OCI-LY7 (cell line): ENCODE measurements around the gene DICER1. TPM values are rescaled to one million over a fixed set of nuclear protein-coding genes. Genes with fewer than 3 reads are reported as not detected.

Experiments
- BruUV-seq: library from RNA; stranded (reverse); fragments of 400-500 nt; replicated peaks from 2 replicates; lab custom pipeline; 2021; lab: Mats Ljungman, UMichigan
- CTCF ChIA-PET: fragments of 300-600 bp; sonication (Branson Sonifier 250); formaldehyde crosslinking; loops from one replicate; lab custom pipeline; 2022; ENCODE audit warnings: antibody characterized with exemption; ENCODE audit not compliant: unreplicated experiment; lab: Charles Lee
- POLR2A ChIA-PET: fragments of 300-600 bp; sonication (Branson Sonifier 250); formaldehyde crosslinking; loops from one replicate; lab custom pipeline; 2022; ENCODE audit warnings: antibody characterized with exemption; lab: Charles Lee
- DNase-seq: peaks from one replicate; pipeline ENCODE4 v3.0.0-alpha.2; 2015; ENCODE audit warnings: low spot score
- H2AFZ ChIP-seq: fragments of 200-600 bp; sonication (generic), shearing (Covaris generic); 2 replicates; pipeline ENCODE4 v1.6.1; 2014; ENCODE audit warnings: mild to moderate bottlenecking, antibody characterized with exemption, low read length, moderate library complexity
- H3K27ac ChIP-seq: fragments of 200-600 bp; sonication (generic); 2 replicates; pipeline ENCODE4 v1.5.1; 2014; ENCODE audit warnings: mixed run types, low read depth, mild to moderate bottlenecking, moderate library complexity, low read length, inconsistent platforms; ENCODE audit not compliant: poor library complexity, severe bottlenecking
- H3K36me3 ChIP-seq: fragments of 200-600 bp; sonication (generic); 2 replicates; pipeline ENCODE4 v1.6.1; 2014; ENCODE audit warnings: mild to moderate bottlenecking, antibody characterized with exemption, low read length, moderate library complexity, mixed read lengths; ENCODE audit not compliant: insufficient read depth
- H3K4me1 ChIP-seq: fragments of 200-600 bp; sonication (generic); 2 replicates; pipeline ENCODE4 v1.5.1; 2014; ENCODE audit warnings: mild to moderate bottlenecking, low read length; ENCODE audit not compliant: insufficient read depth, poor library complexity, severe bottlenecking
- H3K4me2 ChIP-seq: fragments of 200-600 bp; sonication (generic); 2 replicates; pipeline ENCODE4 v1.6.1; 2014; ENCODE audit warnings: mild to moderate bottlenecking, low read length
- H3K4me3 ChIP-seq: fragments of 200-600 bp; sonication (generic); 2 replicates; pipeline ENCODE4 v1.5.1; 2014; ENCODE audit warnings: mild to moderate bottlenecking, low read depth, low read length; ENCODE audit not compliant: poor library complexity, severe bottlenecking
- H3K79me2 ChIP-seq: fragments of 200-600 bp; sonication (generic); 2 replicates; pipeline ENCODE4 v1.6.1; 2016; ENCODE audit warnings: low read depth, mild to moderate bottlenecking, low read length, moderate library complexity, mixed read lengths; ENCODE audit not compliant: insufficient read depth
- H3K9me2 ChIP-seq: fragments of 200-600 bp; sonication (generic); 2 replicates; pipeline ENCODE4 v1.6.1; 2016; ENCODE audit warnings: mild to moderate bottlenecking, low read length, mixed read lengths; ENCODE audit not compliant: insufficient read depth
- H3K9me3 ChIP-seq: fragments of 200-600 bp; sonication (generic); 2 replicates; pipeline ENCODE4 v1.6.1; 2014; ENCODE audit warnings: mild to moderate bottlenecking, mixed run types, low read length, mixed read lengths
- H4K20me1 ChIP-seq: fragments of 200-600 bp; sonication (generic); 2 replicates; pipeline ENCODE4 v1.6.1; 2014; ENCODE audit warnings: mild to moderate bottlenecking, antibody characterized with exemption, low read length, moderate library complexity, mixed read lengths; ENCODE audit not compliant: insufficient read depth
- EZH2phosphoT487 ChIP-seq: fragments of 200-600 bp; sonication (generic); IDR thresholded peaks from 2 replicates; pipeline ENCODE4 v1.6.1; 2018; ENCODE audit warnings: low read depth, borderline replicate concordance, mild to moderate bottlenecking, mixed run types, antibody characterized with exemption, low read length, moderate library complexity, mixed read lengths
- intact Hi-C: fragments of 100-400 bp; cut with micrococcal nuclease; formaldehyde crosslinking; loops from one replicate; pipeline ENCODE4 v1.10.0; 2022; ENCODE audit not compliant: unreplicated experiment
- total RNA-seq, 2 experiments: library from RNA; depleted of rRNA in 1 of 2; stranded (reverse); fragments of >200 nt in 1 of 2; shearing (Covaris generic) in 1 of 2; gene quantifications; 2 replicates each; pipeline ENCODE4 v1.2.3, GENCODE V29; 2014 to 2022
- TF ChIP-seq, protein P1 (sequence below): fragments of 200-600 bp; sonication (generic); conservative IDR thresholded peaks from 2 replicates; pipeline ENCODE4 v1.5.1; 2014; ENCODE audit warnings: mild to moderate bottlenecking, antibody characterized with exemption, low read length, moderate library complexity, mixed read lengths

The DICER1 gene
- total RNA-seq, 2 experiments from 2014 or later = 60.3 to 62.2 TPM

DNA sequence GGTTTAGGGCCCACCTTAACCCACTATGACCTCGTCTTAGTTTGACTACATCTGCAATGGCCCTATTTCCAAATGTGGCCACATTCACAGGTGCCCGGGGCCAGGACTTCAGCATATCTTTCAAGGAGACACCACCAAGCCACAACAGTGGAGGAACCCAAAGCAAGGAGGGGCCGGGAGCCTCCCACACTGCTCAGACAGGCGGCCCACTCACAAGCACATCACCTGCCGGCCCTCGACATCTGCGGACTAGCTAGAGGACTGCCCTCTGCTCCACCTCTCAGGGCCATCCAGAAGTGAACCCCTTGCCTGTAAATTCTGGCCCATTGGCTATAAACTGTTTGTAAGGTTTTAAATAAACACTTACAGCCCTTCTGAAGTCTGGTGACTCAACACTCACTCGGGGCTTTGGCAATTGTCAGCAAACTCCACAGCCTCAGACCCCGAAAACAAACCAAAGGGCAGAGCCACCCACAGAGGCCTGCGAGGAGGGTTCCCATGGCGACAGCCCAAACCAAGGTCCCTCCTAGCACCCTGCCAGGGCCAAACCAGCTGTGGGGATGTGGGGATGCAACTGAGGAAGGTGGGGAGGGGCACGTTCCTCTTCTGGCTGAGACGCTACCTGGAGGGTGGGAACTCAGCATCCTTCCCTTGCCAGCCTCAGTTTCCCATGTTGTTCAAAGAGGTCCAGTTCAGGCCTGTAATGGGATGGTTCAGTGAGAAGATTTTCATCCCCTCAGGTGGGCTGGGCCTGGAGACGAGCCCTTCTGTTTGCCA is 95.8 kb downstream of the DICER1 start:
- BruUV-seq = no TSS peak

DNA sequence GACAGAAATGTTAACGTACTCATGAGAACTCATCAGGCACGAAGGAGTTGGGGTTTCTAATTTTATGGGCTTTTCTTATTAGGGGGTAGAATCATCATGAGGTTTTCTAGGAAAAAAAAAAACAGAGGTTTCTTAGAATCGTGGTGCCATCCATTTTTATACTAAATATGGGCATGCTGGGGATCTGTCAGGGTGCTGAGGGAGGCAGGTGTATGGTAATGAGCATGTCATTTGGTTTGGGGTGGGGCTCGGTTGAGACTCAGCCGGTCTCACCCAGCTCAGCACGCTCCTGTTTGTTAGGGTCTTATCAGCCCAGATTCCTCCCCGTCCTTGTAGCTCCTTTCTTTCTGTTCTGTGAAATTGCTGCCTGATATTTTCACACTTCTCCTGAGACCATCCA is 98.2 kb downstream of the DICER1 start:
- no peaks in the 10 kb centered on the region for H3K79me2 ChIP-seq
- H2AFZ ChIP-seq = no peak overlapping the region
- no peaks in the 10 kb centered on the region for H3K36me3 ChIP-seq
- ChIA-PET CTCF (no interaction called here), POLR2A (no interaction called here)
- H3K27ac ChIP-seq = no peak overlapping the region
- TF ChIP-seq, protein P1, sequence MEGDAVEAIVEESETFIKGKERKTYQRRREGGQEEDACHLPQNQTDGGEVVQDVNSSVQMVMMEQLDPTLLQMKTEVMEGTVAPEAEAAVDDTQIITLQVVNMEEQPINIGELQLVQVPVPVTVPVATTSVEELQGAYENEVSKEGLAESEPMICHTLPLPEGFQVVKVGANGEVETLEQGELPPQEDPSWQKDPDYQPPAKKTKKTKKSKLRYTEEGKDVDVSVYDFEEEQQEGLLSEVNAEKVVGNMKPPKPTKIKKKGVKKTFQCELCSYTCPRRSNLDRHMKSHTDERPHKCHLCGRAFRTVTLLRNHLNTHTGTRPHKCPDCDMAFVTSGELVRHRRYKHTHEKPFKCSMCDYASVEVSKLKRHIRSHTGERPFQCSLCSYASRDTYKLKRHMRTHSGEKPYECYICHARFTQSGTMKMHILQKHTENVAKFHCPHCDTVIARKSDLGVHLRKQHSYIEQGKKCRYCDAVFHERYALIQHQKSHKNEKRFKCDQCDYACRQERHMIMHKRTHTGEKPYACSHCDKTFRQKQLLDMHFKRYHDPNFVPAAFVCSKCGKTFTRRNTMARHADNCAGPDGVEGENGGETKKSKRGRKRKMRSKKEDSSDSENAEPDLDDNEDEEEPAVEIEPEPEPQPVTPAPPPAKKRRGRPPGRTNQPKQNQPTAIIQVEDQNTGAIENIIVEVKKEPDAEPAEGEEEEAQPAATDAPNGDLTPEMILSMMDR = no peak
- no peak for TF ChIP-seq EZH2phosphoT487
- H3K4me2 ChIP-seq = no peak overlapping the region
- DNase-seq = no peak
- intact Hi-C loops = no loop called here
- H3K4me1 ChIP-seq = no peaks in the 10 kb centered on the region
- H3K9me3 ChIP-seq = no peaks in the 10 kb centered on the region
- no peaks in the 10 kb centered on the region for H3K9me2 ChIP-seq
- no peak overlapping the region for H3K4me3 ChIP-seq
- no peaks in the 10 kb centered on the region for H4K20me1 ChIP-seq
- BruUV-seq = no TSS peak

More for the DNA sequence above, 95.8 kb downstream of the DICER1 start:
- DNase-seq = no peak
- POLR2A ChIA-PET = no interaction called here
- H3K4me2 ChIP-seq = no peak overlapping the region
- no peaks in the 10 kb centered on the region for H3K36me3 ChIP-seq
- no peak overlapping the region for H3K27ac ChIP-seq
- intact Hi-C loops = no loop called here
- TF ChIP-seq EZH2phosphoT487 = no peak
- TF ChIP-seq, protein P1 = no peak
- CTCF ChIA-PET = no interaction called here
- no peaks in the 10 kb centered on the region for H4K20me1 ChIP-seq
- H2AFZ ChIP-seq = no peak overlapping the region
- H3K9me3 ChIP-seq = no peaks in the 10 kb centered on the region
- H3K79me2 ChIP-seq = no peaks in the 10 kb centered on the region
- no peak overlapping the region for H3K4me3 ChIP-seq
- H3K9me2 ChIP-seq = no peaks in the 10 kb centered on the region
- H3K4me1 ChIP-seq = no peaks in the 10 kb centered on the region

DNA sequence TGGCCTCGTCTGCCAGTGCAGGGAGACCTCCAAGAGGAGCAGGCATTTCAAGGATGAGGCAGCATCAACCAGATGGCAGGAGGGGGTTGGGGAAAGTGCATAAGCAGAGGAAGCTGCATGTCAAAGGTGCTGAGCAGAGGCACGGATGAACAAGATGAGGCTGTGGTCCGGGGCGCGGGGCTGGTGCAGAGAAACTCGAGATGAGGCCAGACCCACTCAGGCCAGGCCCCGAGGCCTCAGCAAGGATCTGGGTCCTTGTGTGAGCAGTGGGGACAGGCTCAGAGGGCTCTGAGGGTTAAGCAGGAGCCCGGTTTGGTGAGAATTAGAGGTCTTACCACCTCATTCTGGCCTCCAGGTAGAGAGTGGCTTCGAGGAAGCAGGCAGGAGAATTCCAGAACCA is 98.8 kb downstream of the DICER1 start:
- H3K9me3 ChIP-seq = no peaks in the 10 kb centered on the region
- no peak overlapping the region for H2AFZ ChIP-seq
- H4K20me1 ChIP-seq = no peaks in the 10 kb centered on the region
- no peak overlapping the region for H3K4me2 ChIP-seq
- no peak for TF ChIP-seq EZH2phosphoT487
- TF ChIP-seq, protein P1 = no peak
- ChIA-PET CTCF (no interaction called here), POLR2A (no interaction called here)
- H3K36me3 ChIP-seq = no peaks in the 10 kb centered on the region
- BruUV-seq = no TSS peak
- intact Hi-C loops = no loop called here
- H3K4me3 ChIP-seq = no peak overlapping the region
- DNase-seq = no peak
- H3K79me2 ChIP-seq = no peaks in the 10 kb centered on the region
- H3K9me2 ChIP-seq = no peaks in the 10 kb centered on the region
- no peak overlapping the region for H3K27ac ChIP-seq
- H3K4me1 ChIP-seq = no peaks in the 10 kb centered on the region
